IMR-90 (cell line): Measurements from ENCODE around the gene AADAC. TPM values are rescaled to one million over a fixed set of nuclear protein-coding genes. Genes with fewer than 3 reads are reported as not detected.
"Not testable (repeated sequence)": the region's sequence is repeated elsewhere in the genome, so short reads cannot be mapped to it uniquely, and the experiment has no call there.

Experiments
- ATAC-seq: fragments of 200-7000 bp; cut with Tn5 transposase; 2 replicates; pipeline ENCODE4 v1.9.1; 2020; ENCODE audit warnings: low read depth, mild to moderate bottlenecking, moderate library complexity
- Bru-seq: library from RNA; stranded (reverse); fragments of 400-500 nt; gene quantifications from one replicate; lab custom pipeline; 2021; lab: Mats Ljungman, UMichigan
- BruChase-seq, 2 experiments: library from RNA; stranded (reverse); fragments of 400-500 nt; gene quantifications; one replicate each; lab custom pipeline; 2021; lab: Mats Ljungman, UMichigan
- BruUV-seq: library from RNA; stranded (reverse); fragments of 400-500 nt; replicated peaks from 2 replicates; lab custom pipeline; 2021; lab: Mats Ljungman, UMichigan
- CTCF ChIA-PET: fragments of 300-600 bp; formaldehyde crosslinking; extraction: SDS; loops from one replicate; lab custom pipeline; 2021; ENCODE audit warnings: antibody characterized with exemption; lab: Yijun Ruan, JAX
- POLR2A ChIA-PET: fragments of 300-600 bp; sonication (Branson Sonifier 250); formaldehyde crosslinking; loops from one replicate; lab custom pipeline; 2022; ENCODE audit warnings: antibody characterized with exemption; ENCODE audit not compliant: unreplicated experiment; lab: Charles Lee
- DNase-seq: peaks from one replicate; pipeline ENCODE4 v3.0.0; 2013
- H2AFZ ChIP-seq: replicated peaks from 2 replicates; pipeline ENCODE3; 2013; ENCODE audit warnings: low read length, mild to moderate bottlenecking; ENCODE audit not compliant: poor library complexity
- H2AK5ac ChIP-seq: 2 replicates; pipeline ENCODE4 v1.6.1; 2013; ENCODE audit warnings: low read depth, low read length, inconsistent platforms
- H2AK9ac ChIP-seq: replicated peaks from 2 replicates; pipeline ENCODE3; 2013; ENCODE audit warnings: mild to moderate bottlenecking, low read depth, low read length, moderate library complexity; ENCODE audit not compliant: poor library complexity
- H2BK120ac ChIP-seq: 2 replicates; pipeline ENCODE4 v1.6.1; 2013; ENCODE audit warnings: low read depth, low read length, inconsistent platforms
- H2BK15ac ChIP-seq: 3 replicates; pipeline ENCODE4 v1.6.1; 2013; ENCODE audit warnings: low read depth, low read length, inconsistent platforms
- H2BK20ac ChIP-seq: 2 replicates; pipeline ENCODE4 v1.6.1; 2013; ENCODE audit warnings: low read depth, mild to moderate bottlenecking, inconsistent platforms, low read length, moderate library complexity
- H2BK5ac ChIP-seq: 2 replicates; pipeline ENCODE4 v1.6.1; 2013; ENCODE audit warnings: mild to moderate bottlenecking, low read depth, low read length, inconsistent platforms; ENCODE audit not compliant: poor library complexity, severe bottlenecking
- H3K14ac ChIP-seq: replicated peaks from 2 replicates; pipeline ENCODE4 v1.6.1; 2013; ENCODE audit warnings: low read depth, low read length, inconsistent platforms
- H3K18ac ChIP-seq: 2 replicates; pipeline ENCODE4 v1.6.1; 2013; ENCODE audit warnings: low read depth, low read length, control low read depth
- H3K23ac ChIP-seq: 2 replicates; pipeline ENCODE4 v1.6.1; 2013; ENCODE audit warnings: low read depth, low read length, inconsistent platforms
- H3K27ac ChIP-seq: 2 replicates; pipeline ENCODE4 v1.5.1; 2013; ENCODE audit warnings: mild to moderate bottlenecking, control low read depth, low read length; ENCODE audit not compliant: insufficient read depth
- H3K27me3 ChIP-seq: 2 replicates; pipeline ENCODE4 v1.6.1; 2013; ENCODE audit warnings: low read length; ENCODE audit not compliant: control insufficient read depth, insufficient read depth
- H3K36me3 ChIP-seq: 2 replicates; pipeline ENCODE4 v1.6.1; 2013; ENCODE audit warnings: low read length, mixed read lengths; ENCODE audit not compliant: control insufficient read depth, insufficient read depth
- H3K4ac ChIP-seq: 2 replicates; pipeline ENCODE4 v1.6.1; 2013; ENCODE audit warnings: low read depth, low read length, inconsistent platforms
- H3K4me1 ChIP-seq: 2 replicates; pipeline ENCODE4 v1.6.1; 2013; ENCODE audit warnings: low read length, mixed read lengths; ENCODE audit not compliant: control insufficient read depth, insufficient read depth
- H3K4me2 ChIP-seq: 2 replicates; pipeline ENCODE4 v1.6.1; 2013; ENCODE audit warnings: low read depth, mild to moderate bottlenecking, control low read depth, low read length, moderate library complexity
- H3K4me3 ChIP-seq: 2 replicates; pipeline ENCODE4 v1.5.1; 2013; ENCODE audit warnings: low read depth, mild to moderate bottlenecking, control low read depth, low read length, moderate library complexity; ENCODE audit not compliant: insufficient read depth
- H3K56ac ChIP-seq: 2 replicates; pipeline ENCODE4 v1.6.1; 2013; ENCODE audit warnings: low read length, inconsistent platforms; ENCODE audit not compliant: insufficient read depth; ENCODE audit errors: extremely low read depth
- H3K79me1 ChIP-seq, 2 experiments: 2 replicates each; pipeline ENCODE4 v1.6.1; 2013; ENCODE audit warnings: low read length in 2 of 2, inconsistent platforms in 1 of 2, low read depth in 1 of 2
- H3K9ac ChIP-seq: 2 replicates; pipeline ENCODE4 v1.6.1; 2013; ENCODE audit warnings: low read depth, low read length, control low read depth
- H3K9me1 ChIP-seq: 2 replicates; pipeline ENCODE4 v1.6.1; 2013; ENCODE audit warnings: low read length, inconsistent platforms; ENCODE audit not compliant: insufficient read depth
- H3K9me3 ChIP-seq: 2 replicates; pipeline ENCODE4 v1.6.1; 2013; ENCODE audit warnings: low read length; ENCODE audit not compliant: control insufficient read depth, insufficient read depth
- H4K20me1 ChIP-seq: 2 replicates; pipeline ENCODE4 v1.6.1; 2013; ENCODE audit warnings: low read length, inconsistent platforms; ENCODE audit not compliant: insufficient read depth
- H4K5ac ChIP-seq: 2 replicates; pipeline ENCODE4 v1.6.1; 2013; ENCODE audit warnings: mild to moderate bottlenecking, low read depth, low read length, control low read depth
- H4K8ac ChIP-seq, 2 experiments: 2 replicates each; pipeline ENCODE4 v1.6.1; 2013; ENCODE audit warnings: low read depth in 2 of 2, low read length in 2 of 2, control low read depth in 1 of 2, inconsistent platforms in 1 of 2
- H4K91ac ChIP-seq: 2 replicates; pipeline ENCODE4 v1.6.1; 2013; ENCODE audit warnings: low read depth, low read length, inconsistent platforms; ENCODE audit not compliant: insufficient read depth
- CEBPB ChIP-seq: IDR thresholded peaks from 2 replicates; pipeline ENCODE4 v1.6.1; 2012; ENCODE audit warnings: low read depth, low read length, improper control_type of control experiment
- NFE2L2 ChIP-seq: fragments of 150-350 bp; IDR thresholded peaks from 2 replicates; pipeline ENCODE4 v1.6.1; 2016; ENCODE audit warnings: low read depth, mild to moderate bottlenecking, low read length
- WGBS, 2 experiments: methylation state at CpG; one replicate each; pipeline versions ENCODE4 v1.1.5 to v1.1.7; 2013; ENCODE audit warnings: missing lambda C conversion rate in 2 of 2; ENCODE audit not compliant: insufficient read length in 1 of 2; ENCODE audit errors: extremely low coverage in 2 of 2; 5-methylcytosine and 5-hydroxymethylcytosine counted together
- dilution Hi-C: fragments of 300-500 bp; cut with HindIII; formaldehyde crosslinking; loops from one replicate; pipeline ENCODE4 v1.14.3; 2018; ENCODE audit warnings: low sequenced_read_pairs; ENCODE audit not compliant: unreplicated experiment
- in situ Hi-C: fragments of 300-500 bp; cut with MboI; formaldehyde crosslinking; loops from 3 replicates; pipeline ENCODE4 v1.14.3; 2019; ENCODE audit warnings: low sequenced_read_pairs, inconsistent platforms, mixed read lengths
- intact Hi-C: fragments of 100-400 bp; cut with micrococcal nuclease; formaldehyde crosslinking; loops from 2 replicates; pipeline ENCODE4 v1.10.0; 2022
- long read RNA-seq: library from polyadenylated mRNA; unstranded; transcript quantifications from one replicate; pipeline ENCODE4 v2.0.0, GENCODE V29; 2021; ENCODE audit not compliant: unreplicated experiment
- polyA plus RNA-seq, 3 experiments: library from polyadenylated mRNA; depleted of rRNA; stranded (reverse); fragments of >200 nt; gene quantifications; 2 replicates each; pipeline ENCODE4 v1.2.3, GENCODE V29; 2012; ENCODE audit warnings: low replicate concordance in 1 of 3
- total RNA-seq: library from RNA; depleted of rRNA; stranded (reverse); fragments of >200 nt; gene quantifications from 2 replicates; pipeline ENCODE4 v1.2.3, GENCODE V29; 2012; rRNA removed

The AADAC gene
- total RNA-seq (not detected in 2 replicates), polyA plus RNA-seq (2012; rRNA removed) (not detected in 2 replicates), Bru-seq, nascent RNA (not detected), BruChase-seq, experiment 1, labeled RNA remaining after a 6-hour chase (percentile 11 among the genes with signal in this experiment), BruChase-seq, experiment 2, labeled RNA remaining after a 2-hour chase (percentile 6 among the genes with signal in this experiment)
- not detected in 2 replicates for polyA plus RNA-seq (2012; cell fraction: cytosol; rRNA removed)
- polyA plus RNA-seq (2012; cell fraction: nucleus; rRNA removed; ENCODE audit: low replicate concordance), result not detected in 2 replicates
- long read RNA-seq, result 0 reads

DNA sequence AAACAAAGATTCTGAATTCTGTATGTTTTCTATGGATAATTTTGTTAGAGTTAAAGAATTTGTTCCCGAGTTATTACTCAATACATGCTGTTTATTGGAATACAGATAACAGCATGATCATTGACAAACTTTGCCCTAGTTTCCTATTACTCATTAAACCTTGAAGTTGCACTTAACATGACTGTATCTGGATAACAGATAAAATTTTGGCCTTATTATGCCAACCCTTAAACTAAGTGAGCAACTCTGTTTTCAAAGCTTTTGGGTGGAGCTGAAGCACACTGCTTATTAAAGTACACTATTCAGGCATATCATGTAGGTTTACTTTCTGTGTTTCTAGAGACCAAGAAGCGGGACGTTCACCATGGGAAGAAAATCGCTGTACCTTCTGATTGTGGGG, at the start of gene AADAC:
AADAC (plus strand) TSS at position 318 of the 400 bp plus-strand sequence; CDS start at position 365, 47 bp downstream.
- Histone ChIP-seq H4K5ac (no peak within 1 kb of the TSS), H4K91ac (no peak within 1 kb of the TSS), H3K18ac (no peak within 1 kb of the TSS), H3K36me3 (no peaks in the 10 kb centered on the region), H4K20me1 (no peaks in the 10 kb centered on the region), H2AFZ (no peak within 1 kb of the TSS), H2BK5ac (no peak within 1 kb of the TSS), H2AK9ac (no peak within 1 kb of the TSS), H2AK5ac (no peak within 1 kb of the TSS), H3K79me1 (no peaks in the 10 kb centered on the region), H3K4me2 (no peak within 1 kb of the TSS), H3K9ac (no peak within 1 kb of the TSS), H2BK15ac (no peak within 1 kb of the TSS), H3K4me3 (no peak within 1 kb of the TSS), H2BK20ac (no peak within 1 kb of the TSS), H3K14ac (no peak within 1 kb of the TSS), H3K27ac (no peak within 1 kb of the TSS), H3K27me3 (no peaks in the 10 kb centered on the region; the same call in 1 of the 2 replicates), H3K56ac (no peak within 1 kb of the TSS), H3K9me3 (peaks cover 6% of the 10 kb centered on the region), H4K8ac (no peak within 1 kb of the TSS), H3K9me1 (no peaks in the 10 kb centered on the region), H3K4ac (no peak within 1 kb of the TSS), H2BK120ac (no peak within 1 kb of the TSS), H3K4me1 (no peaks in the 10 kb centered on the region), H3K23ac (no peak within 1 kb of the TSS)
- TF ChIP-seq NFE2L2 (no peak), CEBPB (peak; percentile 75)
- dilution Hi-C loops (no loop called here), in situ Hi-C loops (no loop called here), intact Hi-C loops (no loop called here)
- POLR2A ChIA-PET, result no interaction called here
- ATAC-seq, result 0 out of 2 replicates have a peak, but pooled peaks have one; percentile 38
- no CpG with 5 or more reads among the region's 4 CpGs for WGBS, 2 experiments
- CTCF ChIA-PET, result no interaction called here
- no TSS peak for BruUV-seq
- DNase-seq, result peak; percentile 46

DNA sequence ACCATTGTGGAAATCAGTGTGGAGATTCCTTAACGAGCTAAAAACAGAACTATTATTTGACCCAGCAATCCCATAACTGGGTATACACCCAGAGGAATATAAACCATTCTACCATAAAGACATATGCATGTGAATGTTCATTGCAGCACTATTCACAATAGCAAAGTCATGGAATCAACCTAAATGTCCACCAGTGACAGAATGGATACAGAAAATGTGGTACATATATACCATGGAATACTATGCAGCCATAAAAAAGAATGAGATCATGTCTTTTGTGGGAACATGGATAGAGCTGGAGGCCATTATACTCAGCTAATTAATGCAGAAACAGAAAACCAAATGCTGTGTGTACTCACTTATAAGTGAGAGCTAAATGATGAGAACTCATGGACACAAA, 49.2 kb upstream of the AADAC start:
- H3K27ac ChIP-seq, DNase-seq, H4K8ac ChIP-seq, H3K9me1 ChIP-seq, H3K14ac ChIP-seq, H3K36me3 ChIP-seq, H4K20me1 ChIP-seq, H3K4ac ChIP-seq, POLR2A ChIA-PET, H3K27me3 ChIP-seq, H2AK9ac ChIP-seq, H3K4me1 ChIP-seq, H2BK15ac ChIP-seq, dilution Hi-C loops, H3K4me3 ChIP-seq, H2AFZ ChIP-seq, H4K5ac ChIP-seq, H3K9me3 ChIP-seq, H2BK20ac ChIP-seq, H3K4me2 ChIP-seq, H2AK5ac ChIP-seq, H2BK120ac ChIP-seq, H3K79me1 ChIP-seq, H3K9ac ChIP-seq, BruUV-seq, H2BK5ac ChIP-seq, H4K91ac ChIP-seq, H3K18ac ChIP-seq, H3K56ac ChIP-seq, in situ Hi-C loops, intact Hi-C loops, ATAC-seq, H3K23ac ChIP-seq: not testable (repeated sequence)
- no CpG with 5 or more reads among the region's 1 CpG for WGBS, 2 experiments
- CTCF ChIA-PET, result interaction anchor here (1.1 kb wide), 1 partner anchor 11 kb away, joined by 4 read pairs; no protein-coding TSS in a partner anchor
